Measurements from ENCODE around the gene DAAM1.

Gene DAAM1

GRCh38 chr14:59224341-59224740, 35.9 kb downstream of the DAAM1 start:
- FAIRE-seq = no peak

GRCh38 chr14:59225281-59225680, 36.8 kb downstream of the DAAM1 start:
- no peak for FAIRE-seq

- no peak for FAIRE-seq
Measured at GRCh38 chr14:59228421-59228820, 40.0 kb downstream of the DAAM1 start.

- no peak for FAIRE-seq
Measured at GRCh38 chr14:59229653-59230406, 41.4 kb downstream of the DAAM1 start.

GRCh38 chr14:59236195-59236594, 47.7 kb downstream of the DAAM1 start:
- no peak for FAIRE-seq

GRCh38 chr14:59238216-59238615, 49.7 kb downstream of the DAAM1 start:
- FAIRE-seq = no peak

GRCh38 chr14:59239022-59239421, 50.6 kb downstream of the DAAM1 start:
- no peak for FAIRE-seq

GRCh38 chr14:59240356-59240755, 51.9 kb downstream of the DAAM1 start:
- FAIRE-seq = no peak

GRCh38 chr14:59241121-59241520, 52.7 kb downstream of the DAAM1 start:
- FAIRE-seq = no peak

- no peak for FAIRE-seq
Measured at GRCh38 chr14:59243174-59243573, 54.7 kb downstream of the DAAM1 start.

GRCh38 chr14:59244581-59244980, 56.1 kb downstream of the DAAM1 start:
- FAIRE-seq = no peak

GRCh38 chr14:59245809-59246295, 57.4 kb downstream of the DAAM1 start:
- peak; percentile 17 for FAIRE-seq

GRCh38 chr14:59246566-59246965, 58.1 kb downstream of the DAAM1 start:
- peak; percentile 73 for FAIRE-seq

GRCh38 chr14:59247801-59248584, 59.5 kb downstream of the DAAM1 start:
- FAIRE-seq = no peak

- FAIRE-seq = no peak
Measured at GRCh38 chr14:59249029-59249428, 60.6 kb downstream of the DAAM1 start.

GRCh38 chr14:59251811-59252771, 63.6 kb downstream of the DAAM1 start:
- FAIRE-seq = no peak

GRCh38 chr14:59252772-59253500, 64.5 kb downstream of the DAAM1 start:
- no peak for FAIRE-seq

GRCh38 chr14:59253527-59253926, 65.1 kb downstream of the DAAM1 start:
- FAIRE-seq = no peak

- FAIRE-seq = peak; percentile 76
Measured at GRCh38 chr14:59254146-59254910, 65.9 kb downstream of the DAAM1 start.

- FAIRE-seq = no peak
Measured at GRCh38 chr14:59254911-59255545, 66.6 kb downstream of the DAAM1 start.

GRCh38 chr14:59256331-59256730, 67.9 kb downstream of the DAAM1 start:
- FAIRE-seq = no peak

Measured in islet of Langerhans (tissue), 1 donor.